Coronary artery (tissue), 2 donors: ENCODE measurements around the gene SNX13.

ENCODE experiments used
- DNase-seq: peaks from one replicate; pipeline ENCODE4 v3.0.0-alpha.2; 2017; ENCODE audit warnings: low spot score
- H3K27ac ChIP-seq, 2 donors: fragments of 200-600 bp; sonication (generic); one replicate each; pipeline ENCODE4 v1.5.1; 2016 to 2019
- H3K4me3 ChIP-seq: fragments of 200-600 bp; sonication (generic); 2 replicates; pipeline ENCODE4 v1.5.1; 2016; ENCODE audit warnings: mild to moderate bottlenecking, moderate library complexity
- CTCF ChIP-seq: fragments of 200-600 bp; sonication (generic); IDR thresholded peaks from one replicate; pipeline ENCODE4 v1.5.1; 2019; ENCODE audit warnings: antibody characterized with exemption

The SNX13 gene

DNA sequence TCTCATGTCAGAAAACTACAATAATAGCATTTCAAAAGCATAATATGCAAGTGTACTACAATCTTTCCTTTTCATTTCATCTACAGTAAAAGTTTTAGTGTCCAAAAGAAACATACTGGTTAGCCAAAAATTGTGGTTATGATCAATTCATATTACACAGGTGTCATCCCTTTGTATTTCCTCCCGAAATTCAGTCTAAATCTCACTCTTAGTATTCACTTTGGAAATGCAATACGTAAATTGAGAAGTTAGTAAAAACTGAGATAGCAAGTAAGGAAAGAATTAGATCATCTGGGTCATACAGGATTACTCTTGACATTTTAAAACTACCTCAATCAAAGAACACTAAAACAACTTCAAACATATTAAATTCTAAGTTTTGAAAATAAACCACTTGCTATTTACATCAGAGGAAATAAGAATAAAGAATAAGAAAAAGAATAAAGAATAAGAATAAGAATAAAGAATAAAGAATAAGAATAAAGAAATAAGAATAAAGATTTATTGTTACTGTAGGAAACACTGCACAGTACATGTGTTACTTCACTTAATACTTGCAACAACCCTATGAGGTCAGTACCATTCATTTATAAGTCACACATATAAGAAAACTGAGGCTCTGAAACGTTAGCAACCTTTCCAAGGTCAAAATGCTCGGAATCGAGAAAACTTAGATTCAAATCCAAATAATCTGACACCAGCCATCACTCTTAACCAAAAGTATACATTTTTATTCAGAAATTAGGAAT lies 10.5 kb downstream of the SNX13 start:
- Histone ChIP-seq H3K4me3 (no peak overlapping the region), H3K27ac (no peak overlapping the region)
- DNase-seq = no peak
- TF ChIP-seq CTCF = no peak

DNA sequence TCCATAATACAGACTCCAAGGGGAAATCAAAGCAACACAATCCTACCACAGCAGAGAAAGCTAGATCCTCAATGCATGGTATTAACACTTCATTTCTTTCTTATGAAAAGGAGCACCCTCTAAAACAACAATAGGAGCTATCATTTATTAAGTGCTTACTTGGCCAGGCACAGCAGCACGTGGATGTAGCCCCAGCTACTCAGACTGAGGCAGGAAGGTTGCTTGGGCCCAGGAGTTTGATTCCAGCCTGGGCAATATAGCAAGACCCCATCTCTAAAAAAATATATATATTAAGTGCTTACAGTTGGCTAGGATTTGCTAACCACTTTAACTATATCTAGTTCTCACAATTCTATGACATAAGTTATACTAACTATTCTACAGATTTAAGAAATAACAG lies 12.2 kb downstream of the SNX13 start:
- no peak overlapping the region for H3K4me3 ChIP-seq
- no peak overlapping the region for H3K27ac ChIP-seq
- TF ChIP-seq CTCF = no peak
- DNase-seq = no peak

DNA sequence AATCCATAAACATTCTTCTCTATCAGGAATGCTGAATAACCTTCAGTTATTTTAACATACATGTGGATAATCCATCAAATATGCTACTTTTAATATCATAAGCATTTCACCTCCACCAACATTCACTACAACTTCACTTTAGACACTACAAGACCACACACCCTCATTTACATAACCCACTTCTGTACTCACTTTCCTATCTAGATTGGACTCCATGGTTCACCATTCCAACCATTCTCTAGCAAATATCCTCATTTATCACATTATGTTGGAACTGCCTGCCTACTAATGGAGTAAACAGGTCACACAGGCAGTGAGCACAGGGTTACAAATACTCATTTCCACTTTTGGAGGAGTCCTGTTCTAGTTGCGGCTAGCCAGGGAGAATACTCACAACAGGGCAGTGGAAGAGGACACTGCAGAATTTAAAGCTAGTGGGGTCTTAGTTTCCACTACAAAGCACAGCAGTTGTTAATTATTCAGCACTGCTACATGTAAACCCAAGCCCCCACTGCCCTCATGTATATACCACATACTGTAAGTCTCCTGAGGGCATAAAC lies 18.4 kb downstream of the SNX13 start:
- Histone ChIP-seq H3K4me3 (no peak overlapping the region), H3K27ac (no peak overlapping the region)
- no peak for TF ChIP-seq CTCF
- no peak for DNase-seq

DNA sequence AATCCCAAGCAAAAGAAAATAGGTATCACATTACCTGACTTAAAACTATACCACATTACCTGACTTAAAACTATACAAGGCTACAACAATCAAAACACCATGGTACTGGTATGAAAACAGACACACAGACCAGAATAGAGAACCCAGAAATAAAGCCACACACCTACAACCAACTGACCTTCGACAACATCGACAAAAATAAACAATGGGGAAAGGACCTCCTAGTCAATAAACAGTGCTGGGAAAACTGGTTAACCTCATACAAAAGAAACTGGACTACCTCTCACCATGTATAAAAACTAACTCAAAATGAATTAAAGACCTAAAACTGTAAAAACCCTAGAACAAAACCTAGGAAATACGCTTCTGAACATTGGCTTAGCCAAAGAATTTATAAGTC lies 22.5 kb downstream of the SNX13 start:
- no peak overlapping the region for H3K4me3 ChIP-seq
- no peak for TF ChIP-seq CTCF
- no peak overlapping the region for H3K27ac ChIP-seq
- no peak for DNase-seq

DNA sequence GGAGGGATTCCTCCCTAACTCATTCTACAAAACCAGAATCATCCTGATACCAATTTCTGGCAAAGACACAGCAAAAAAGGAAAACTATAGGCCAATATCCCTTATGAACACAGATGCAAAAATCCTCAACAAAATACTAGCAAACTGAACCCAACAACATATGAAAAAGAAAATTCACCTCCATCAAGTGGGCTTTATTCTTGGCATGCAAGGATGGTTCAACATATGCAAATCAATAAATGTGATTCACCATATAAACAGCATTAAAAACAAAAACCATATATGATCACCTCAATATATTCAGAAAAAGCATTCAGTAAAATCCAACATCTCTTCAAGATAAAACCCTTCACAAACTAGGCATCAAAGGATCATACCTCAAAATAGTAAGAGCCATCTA lies 23.5 kb downstream of the SNX13 start:
- no peak for TF ChIP-seq CTCF
- Histone ChIP-seq H3K27ac (no peak overlapping the region), H3K4me3 (no peak overlapping the region)
- DNase-seq = no peak

- Histone ChIP-seq H3K4me3 (no peak overlapping the region), H3K27ac (no peak overlapping the region)
- no peak for TF ChIP-seq CTCF
- DNase-seq = no peak
These were observed 24.5 kb downstream of the SNX13 start for GRCh38 chr7:17915796-17916195.

DNA sequence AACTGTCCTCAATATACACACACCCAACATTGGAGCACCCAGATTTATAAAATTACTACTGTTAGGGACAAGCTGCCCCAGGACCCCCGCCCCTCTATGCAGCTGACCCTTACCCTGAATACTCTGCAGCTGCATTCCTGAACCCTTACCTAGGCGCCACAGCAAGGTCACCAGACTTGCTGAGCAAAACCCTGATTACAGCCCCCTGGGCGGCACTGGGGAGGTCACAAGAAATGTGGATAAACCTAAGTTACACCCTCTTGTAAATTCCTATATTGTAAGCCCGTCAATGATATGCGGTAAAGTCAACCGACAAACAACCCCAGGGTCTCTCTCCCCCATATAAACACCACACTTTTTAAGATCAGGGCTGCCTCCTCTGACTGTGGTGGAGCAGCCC lies 25.1 kb downstream of the SNX13 start:
- no peak for TF ChIP-seq CTCF
- Histone ChIP-seq H3K4me3 (no peak overlapping the region), H3K27ac (no peak overlapping the region)
- no peak for DNase-seq
